Fibroblast of lung (primary cell): Measurements from ENCODE around the gene PHC2. TPM values are rescaled to one million over a fixed set of nuclear protein-coding genes. Genes with fewer than 3 reads are reported as not detected.

Source experiments
- DNase-seq, 2 donors: peaks; one replicate each; pipeline versions ENCODE4 v3.0.0 to v3.0.0-alpha.2; 2010; ENCODE audit warnings: low read depth in 2 of 2
- H2AFZ ChIP-seq: 2 replicates; pipeline ENCODE4 v1.5.1; 2012; ENCODE audit warnings: low read length, control low read depth, inconsistent platforms
- H3K27ac ChIP-seq: 2 replicates; pipeline ENCODE4 v1.5.1; 2011; ENCODE audit warnings: low read length, control low read depth; ENCODE audit not compliant: insufficient read depth
- H3K27me3 ChIP-seq: 2 replicates; pipeline ENCODE4 v1.5.1; 2011; ENCODE audit warnings: mild to moderate bottlenecking, low read length; ENCODE audit not compliant: control insufficient read depth, insufficient read depth
- H3K36me3 ChIP-seq: 2 replicates; pipeline ENCODE4 v1.5.1; 2011; ENCODE audit warnings: low read length; ENCODE audit not compliant: control insufficient read depth, insufficient read depth
- H3K4me1 ChIP-seq: 2 replicates; pipeline ENCODE4 v1.5.1; 2011; ENCODE audit warnings: low read length; ENCODE audit not compliant: control insufficient read depth, insufficient read depth; ENCODE audit errors: extremely low read depth
- H3K4me2 ChIP-seq: 2 replicates; pipeline ENCODE4 v1.5.1; 2011; ENCODE audit warnings: low read length, control low read depth; ENCODE audit not compliant: insufficient read depth; ENCODE audit errors: extremely low read depth
- H3K4me3 ChIP-seq, 4 experiments: fragments of 200-600 bp in 1 of 4; sonication (generic) in 1 of 4; replicated peaks in 1 of 4; 2 replicates each; pipeline ENCODE4 v1.5.1; 2011 to 2016; ENCODE audit warnings: low read length in 4 of 4, low read depth in 3 of 4, mild to moderate bottlenecking in 3 of 4, control low read depth in 2 of 4, inconsistent platforms in 1 of 4, mixed read lengths in 1 of 4; ENCODE audit not compliant: insufficient read depth in 1 of 4; ENCODE audit errors: control extremely low read depth in 1 of 4
- H3K79me2 ChIP-seq: 2 replicates; pipeline ENCODE4 v1.5.1; 2012; ENCODE audit warnings: mild to moderate bottlenecking, low read length, inconsistent platforms; ENCODE audit not compliant: control insufficient read depth, insufficient read depth
- H3K9ac ChIP-seq: 2 replicates; pipeline ENCODE4 v1.5.1; 2011; ENCODE audit warnings: mild to moderate bottlenecking, low read length, control low read depth; ENCODE audit not compliant: insufficient read depth
- H3K9me3 ChIP-seq: 2 replicates; pipeline ENCODE4 v1.5.1; 2012; ENCODE audit warnings: low read depth, low read length; ENCODE audit not compliant: control insufficient read depth, insufficient read depth
- H4K20me1 ChIP-seq: 2 replicates; pipeline ENCODE4 v1.5.1; 2011; ENCODE audit warnings: low read length; ENCODE audit not compliant: control insufficient read depth, insufficient read depth; ENCODE audit errors: extremely low read depth
- EZH2 ChIP-seq: IDR thresholded peaks from 2 replicates; pipeline ENCODE4 v1.5.1; 2012; ENCODE audit warnings: low read length, control low read depth, mild to moderate bottlenecking; ENCODE audit errors: missing control alignments
- polyA plus RNA-seq, 2 donors: library from polyadenylated mRNA; depleted of rRNA in 1 of 2; stranded (reverse) in 1 of 2; unstranded in 1 of 2; fragments of >200 nt; gene quantifications; 2 replicates each; pipeline ENCODE4 v1.2.1, GENCODE V29; 2011 to 2012; ENCODE audit warnings: missing spikeins in 1 of 2
- total RNA-seq: library from RNA; depleted of rRNA; stranded (reverse); fragments of >200 nt; gene quantifications from 2 replicates; pipeline ENCODE4 v1.2.1, GENCODE V29; 2014
- TF ChIP-seq, protein P1 (sequence below), 2 donors: IDR thresholded peaks in 1 of 2; conservative IDR thresholded peaks in 1 of 2; 1 replicate in 1 of 2; 2 replicates in 1 of 2; pipeline ENCODE4 v1.5.1; 2011 to 2012; ENCODE audit warnings: low read length in 2 of 2, control low read depth in 1 of 2, inconsistent platforms in 1 of 2, low read depth in 1 of 2, mild to moderate bottlenecking in 1 of 2

Gene PHC2
- total and polyA plus RNA-seq, 2 donors (not counting 1 experiment from before 2014, with no cell fraction given) = 62.6 to 75.8 TPM

DNA sequence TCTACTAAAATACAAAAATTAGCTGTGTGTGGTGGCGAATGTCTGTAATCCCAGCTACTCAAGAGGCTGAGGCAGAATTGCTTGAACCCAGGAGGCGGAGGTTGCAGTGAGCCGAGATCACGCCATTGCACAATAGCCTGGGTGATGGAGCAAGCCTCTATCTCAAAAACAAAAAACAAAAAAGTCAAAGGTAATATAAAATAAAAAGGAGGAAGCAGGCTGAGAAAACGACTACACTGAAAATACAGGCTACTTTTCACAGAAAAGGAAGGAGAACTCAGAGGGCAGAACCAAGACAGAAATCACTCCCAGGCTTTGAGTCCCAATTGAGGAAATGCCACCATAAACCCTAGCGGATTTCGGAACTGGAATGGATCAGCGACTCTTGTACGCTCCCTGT lies 104.1 kb downstream of the PHC2 start:
- Histone ChIP-seq H3K9ac (no peak overlapping the region), H3K79me2 (peaks cover 31% of the 10 kb centered on the region), H3K4me2 (no peak overlapping the region), H3K9me3 (no peaks in the 10 kb centered on the region), H3K36me3 (peaks cover 57% of the 10 kb centered on the region), H3K27me3 (no peaks in the 10 kb centered on the region), H3K27ac (no peak overlapping the region), H4K20me1 (no peaks in the 10 kb centered on the region), H3K4me1 (peaks cover 29% of the 10 kb centered on the region), H3K4me3 (no peak overlapping the region), H2AFZ (no peak overlapping the region)
- DNase-seq = no peak
- TF ChIP-seq, protein P1, sequence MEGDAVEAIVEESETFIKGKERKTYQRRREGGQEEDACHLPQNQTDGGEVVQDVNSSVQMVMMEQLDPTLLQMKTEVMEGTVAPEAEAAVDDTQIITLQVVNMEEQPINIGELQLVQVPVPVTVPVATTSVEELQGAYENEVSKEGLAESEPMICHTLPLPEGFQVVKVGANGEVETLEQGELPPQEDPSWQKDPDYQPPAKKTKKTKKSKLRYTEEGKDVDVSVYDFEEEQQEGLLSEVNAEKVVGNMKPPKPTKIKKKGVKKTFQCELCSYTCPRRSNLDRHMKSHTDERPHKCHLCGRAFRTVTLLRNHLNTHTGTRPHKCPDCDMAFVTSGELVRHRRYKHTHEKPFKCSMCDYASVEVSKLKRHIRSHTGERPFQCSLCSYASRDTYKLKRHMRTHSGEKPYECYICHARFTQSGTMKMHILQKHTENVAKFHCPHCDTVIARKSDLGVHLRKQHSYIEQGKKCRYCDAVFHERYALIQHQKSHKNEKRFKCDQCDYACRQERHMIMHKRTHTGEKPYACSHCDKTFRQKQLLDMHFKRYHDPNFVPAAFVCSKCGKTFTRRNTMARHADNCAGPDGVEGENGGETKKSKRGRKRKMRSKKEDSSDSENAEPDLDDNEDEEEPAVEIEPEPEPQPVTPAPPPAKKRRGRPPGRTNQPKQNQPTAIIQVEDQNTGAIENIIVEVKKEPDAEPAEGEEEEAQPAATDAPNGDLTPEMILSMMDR (conservative IDR thresholded peaks at IDR 0.05 in 1 of 2, IDR thresholded peaks at IDR 0.05 in 1 of 2; ENCODE audit: low read depth in 1 of 2, low read length in 2 of 2) = no peak
- TF ChIP-seq EZH2 = no peak

DNA sequence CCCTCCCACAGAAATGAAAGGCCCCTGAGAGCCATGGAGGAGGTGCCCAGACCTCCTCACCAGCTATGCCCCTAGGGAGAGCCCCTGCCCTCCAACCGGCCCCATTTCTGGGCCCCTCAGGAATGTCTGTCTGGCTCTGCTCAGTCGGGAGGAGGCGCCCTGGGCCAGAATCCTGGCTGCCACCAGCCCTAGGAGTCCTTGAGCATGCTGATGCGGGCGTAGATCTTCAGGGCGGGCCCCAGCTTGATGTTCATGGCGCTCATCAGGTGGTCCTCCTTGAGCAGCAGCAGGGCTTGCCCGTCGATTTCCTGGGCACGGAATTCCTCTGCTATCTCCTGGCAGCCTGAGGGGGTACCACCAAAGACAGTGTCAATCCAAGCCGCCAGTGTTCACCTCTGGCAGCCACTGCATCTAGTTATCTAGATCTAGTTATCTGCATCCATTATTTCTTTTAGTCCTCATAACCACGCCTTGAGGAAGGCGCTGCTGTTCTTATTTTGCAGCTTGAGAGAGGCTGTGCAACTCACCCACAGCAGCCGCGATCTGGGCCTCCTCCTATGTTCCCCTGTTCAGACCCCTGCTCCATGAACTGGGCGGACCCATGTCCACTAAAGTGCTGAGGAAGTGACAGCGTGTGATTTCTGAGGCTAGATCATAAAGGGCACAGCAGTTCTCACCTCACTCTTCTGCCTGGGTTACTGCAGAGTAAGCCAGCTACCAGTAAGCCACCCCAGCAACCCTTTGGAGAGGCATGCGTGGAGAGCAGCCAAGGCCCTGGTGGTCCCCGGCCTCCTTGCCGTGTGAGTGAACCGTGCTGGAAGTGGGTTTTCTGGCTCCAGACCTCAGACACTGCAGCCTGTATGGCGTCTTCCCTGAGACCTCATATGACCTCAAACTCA lies 106.0 kb downstream of the PHC2 start:
- Histone ChIP-seq H3K9ac (no peak overlapping the region), H3K36me3 (peaks cover 40% of the 10 kb centered on the region), H3K27ac (no peak overlapping the region), H2AFZ (no peak overlapping the region), H3K4me3 (no peak overlapping the region), H3K4me1 (peaks cover 20% of the 10 kb centered on the region), H3K4me2 (no peak overlapping the region), H3K79me2 (peaks cover 12% of the 10 kb centered on the region), H3K9me3 (no peaks in the 10 kb centered on the region), H4K20me1 (no peaks in the 10 kb centered on the region), H3K27me3 (no peaks in the 10 kb centered on the region)
- TF ChIP-seq, protein P1 (conservative IDR thresholded peaks at IDR 0.05 in 1 of 2, IDR thresholded peaks at IDR 0.05 in 1 of 2; ENCODE audit: low read depth in 1 of 2, low read length in 2 of 2) = no peak
- TF ChIP-seq EZH2 = no peak
- no peak for DNase-seq

DNA sequence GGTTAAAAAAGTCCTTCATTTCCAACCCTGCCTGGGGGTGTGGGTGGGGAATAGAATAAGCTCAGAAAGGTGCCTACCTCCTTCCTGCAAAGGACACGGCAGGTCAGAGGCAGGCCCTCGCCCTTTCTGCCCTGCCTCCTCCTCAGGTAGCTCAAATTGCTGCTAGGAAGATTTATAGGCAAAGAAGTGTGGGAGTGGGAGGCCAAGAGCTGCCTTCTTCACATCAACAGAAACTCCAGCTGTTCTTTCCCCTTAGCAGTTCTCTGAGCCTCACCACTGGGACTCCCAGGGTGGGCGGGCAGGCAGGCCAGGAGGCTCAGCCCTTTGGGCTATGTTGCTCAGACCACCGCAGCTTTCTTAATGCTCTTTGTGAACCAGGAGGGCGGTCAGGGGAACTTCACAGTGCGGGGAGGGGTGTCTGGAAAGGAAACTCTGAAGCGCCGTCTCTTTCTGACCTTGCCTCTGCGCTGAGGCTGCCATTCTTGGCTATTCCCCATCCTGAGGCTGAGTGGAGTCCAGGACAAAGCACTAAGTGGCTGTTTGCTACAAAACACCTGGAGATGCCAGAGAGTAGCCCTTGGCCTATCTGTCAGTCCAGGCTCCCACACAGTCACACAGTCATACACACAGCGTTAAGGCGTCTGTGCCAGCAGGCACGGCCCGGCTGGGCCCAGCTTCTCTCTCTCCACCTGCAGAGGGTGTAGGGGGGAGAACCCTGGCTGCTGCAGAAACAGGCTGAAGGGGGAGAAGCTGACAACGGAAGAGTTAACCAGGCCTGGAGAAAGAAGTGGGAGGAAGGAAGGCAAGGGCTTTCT lies 107.0 kb downstream of the PHC2 start:
- no peak overlapping the region for H3K9ac ChIP-seq
- H3K4me3 ChIP-seq = no peak overlapping the region
- H3K9me3 ChIP-seq = no peaks in the 10 kb centered on the region
- peaks cover 16% of the 10 kb centered on the region for H3K4me1 ChIP-seq
- no peaks in the 10 kb centered on the region for H4K20me1 ChIP-seq
- DNase-seq = no peak
- TF ChIP-seq, protein P1 (conservative IDR thresholded peaks at IDR 0.05 in 1 of 2, IDR thresholded peaks at IDR 0.05 in 1 of 2; ENCODE audit: low read depth in 1 of 2, low read length in 2 of 2) = no peak
- TF ChIP-seq EZH2 = no peak
- no peak overlapping the region for H3K27ac ChIP-seq
- no peak overlapping the region for H3K4me2 ChIP-seq
- H3K36me3 ChIP-seq = peaks cover 33% of the 10 kb centered on the region
- no peaks in the 10 kb centered on the region for H3K27me3 ChIP-seq
- peaks cover 7% of the 10 kb centered on the region for H3K79me2 ChIP-seq
- no peak overlapping the region for H2AFZ ChIP-seq
